HepG2 (cell line): ENCODE results near the gene IRF7. TPM values are rescaled to one million over a fixed set of nuclear protein-coding genes. Genes with fewer than 3 reads are reported as not detected.

Experiments
- AHR ChIP-seq: IDR thresholded peaks from 2 replicates; pipeline ENCODE4 v1.6.1; 2018; ENCODE audit warnings: missing genetic modification reagents, missing compliant biosample characterization
- BCLAF1 ChIP-seq: fragments of 450-650 bp; IDR thresholded peaks from 2 replicates; pipeline ENCODE4 v1.6.1; 2017; ENCODE audit warnings: mild to moderate bottlenecking
- DMAP1 ChIP-seq: IDR thresholded peaks from 2 replicates; pipeline ENCODE4 v1.6.1; 2016
- ERF ChIP-seq: IDR thresholded peaks from 2 replicates; pipeline ENCODE4 v1.6.1; 2018; ENCODE audit warnings: missing biosample characterization, missing genetic modification reagents
- MIER2 ChIP-seq: IDR thresholded peaks from 2 replicates; pipeline ENCODE4 v1.6.1; 2016; ENCODE audit warnings: missing biosample characterization, missing genetic modification reagents
- PHF5A ChIP-seq: IDR thresholded peaks from one replicate; pipeline ENCODE4 v1.6.1; 2018; ENCODE audit warnings: low read depth, missing genetic modification reagents; ENCODE audit not compliant: unreplicated experiment
- SALL1 ChIP-seq: sonication (generic); formaldehyde crosslinking; IDR thresholded peaks from 2 replicates; pipeline ENCODE4 v1.8.0; 2022; ENCODE audit warnings: mild to moderate bottlenecking, missing genetic modification reagents
- SP1 ChIP-seq, 2 experiments: fragments of 450-650 bp in 1 of 2; sonication (generic) in 1 of 2; formaldehyde crosslinking in 1 of 2; IDR thresholded peaks; 2 replicates each; pipeline versions ENCODE4 v1.4.0 to v1.6.1; 2016 to 2020; ENCODE audit warnings: missing genetic modification reagents in 1 of 2
- SP2 ChIP-seq: sonication (generic); formaldehyde crosslinking; IDR thresholded peaks from 2 replicates; pipeline ENCODE4 v1.5.1; 2020; ENCODE audit warnings: mild to moderate bottlenecking, missing genetic modification reagents
- SRSF9 ChIP-seq: fragments of 200-400 bp; formaldehyde crosslinking; IDR thresholded peaks from 2 replicates; pipeline ENCODE4 v1.6.1; 2018; ENCODE audit warnings: borderline replicate concordance, mild to moderate bottlenecking, low read depth, low read length; ENCODE audit not compliant: insufficient read depth, poor library complexity, severe bottlenecking
- STAG1 ChIP-seq: sonication (generic); formaldehyde crosslinking; IDR thresholded peaks from 2 replicates; pipeline ENCODE4 v1.4.0; 2020; ENCODE audit warnings: missing genetic modification reagents
- TAF15 ChIP-seq: fragments of 200-400 bp; formaldehyde crosslinking; IDR thresholded peaks from one replicate; pipeline ENCODE4 v1.6.1; 2018; ENCODE audit warnings: mild to moderate bottlenecking, low read depth, low read length; ENCODE audit not compliant: poor library complexity, severe bottlenecking
- TFE3 ChIP-seq: IDR thresholded peaks from 2 replicates; pipeline ENCODE4 v1.6.1; 2016
- THAP9 ChIP-seq: sonication (generic); formaldehyde crosslinking; IDR thresholded peaks from 2 replicates; pipeline ENCODE4; 2020; ENCODE audit warnings: missing genetic modification reagents, mild to moderate bottlenecking, borderline replicate concordance
- ZFP36L2 ChIP-seq: sonication (generic); formaldehyde crosslinking; IDR thresholded peaks from 2 replicates; pipeline ENCODE4 v1.4.0; 2020; ENCODE audit warnings: missing genetic modification reagents
- ZNF33A ChIP-seq: sonication (generic); formaldehyde crosslinking; IDR thresholded peaks from 2 replicates; pipeline ENCODE4 v1.5.1; 2020; ENCODE audit warnings: missing genetic modification reagents, mild to moderate bottlenecking, moderate library complexity, borderline replicate concordance
- ZNF614 ChIP-seq: IDR thresholded peaks from 2 replicates; pipeline ENCODE4 v1.6.1; 2018; ENCODE audit warnings: missing biosample characterization, missing genetic modification reagents, inconsistent platforms, borderline replicate concordance
- ZNF652 ChIP-seq: IDR thresholded peaks from 2 replicates; pipeline ENCODE4 v1.6.1; 2016; ENCODE audit warnings: low read depth, borderline replicate concordance
- polyA plus RNA-seq, 8 experiments: library from polyadenylated mRNA; depleted of rRNA in 3 of 8; stranded (reverse) in 7 of 8; unstranded in 1 of 8; fragments of >200 nt; fragmentation: Illumina TruSeq in 4 of 8; extraction: Trizol in 4 of 8; gene quantifications; 2 replicates each; pipeline versions ENCODE4 v1.2.1 to v1.2.3, GENCODE V29; 2011 to 2016; ENCODE audit warnings: low read depth in 4 of 8, missing spikeins in 1 of 8, mixed read lengths in 1 of 8; ENCODE audit not compliant: insufficient read depth in 1 of 8
- total RNA-seq, 5 experiments: library from RNA; depleted of rRNA; stranded (reverse); fragments of >200 nt; fragmentation: Illumina TruSeq; extraction: Trizol; gene quantifications; 2 replicates each; pipeline ENCODE4 v1.2.3, GENCODE V29; 2016; ENCODE audit warnings: low read depth in 1 of 5
- TF ChIP-seq, protein P1 (sequence below): sonication (generic); formaldehyde crosslinking; IDR thresholded peaks from 2 replicates; pipeline ENCODE4 v1.5.0; 2020; ENCODE audit warnings: mild to moderate bottlenecking, missing genetic modification reagents
- TF ChIP-seq, protein P2 (sequence below): sonication (generic); formaldehyde crosslinking; IDR thresholded peaks from 2 replicates; pipeline ENCODE4 v1.8.1; 2023; ENCODE audit warnings: missing genetic modification reagents, inconsistent platforms, borderline replicate concordance

IRF7 gene
- total and polyA plus RNA-seq, 2 of the 13 experiments (the other 11 are each of a cell fraction or from before 2014, with no cell fraction given) = not detected

GRCh38 chr11:587978-588380 lies 27.8 kb downstream of the IRF7 start (continued):
- TF ChIP-seq TAF15 (no peak), ZNF614 (CRISPR knock-in tag) (0 out of 2 replicates have a peak, but pooled peaks have one; percentile 54), DMAP1 (peak; percentile 63; the same call in 1 of the 2 replicates), THAP9 (no peak), SP2 (no peak), ZNF652 (CRISPR knock-in tag) (no peak), SRSF9 (no peak), ZNF33A (CRISPR knock-in tag) (no peak), ZFP36L2 (CRISPR knock-in tag) (no peak), MIER2 (CRISPR knock-in tag) (no peak; the same call in 1 of the 2 replicates), BCLAF1 (no peak), SP1 (IDR thresholded peaks at IDR 0.05) (no peak), SP1 (CRISPR knock-in tag; IDR thresholded peaks at IDR 0.05) (peak; percentile 22; the same call in 1 of the 2 replicates), PHF5A (CRISPR knock-in tag) (peak; percentile 86), TFE3 (CRISPR knock-in tag) (peak; percentile 75; the same call in 1 of the 2 replicates), AHR (CRISPR knock-in tag) (no peak), ERF (CRISPR knock-in tag) (peak; percentile 80; the same call in 1 of the 2 replicates), STAG1 (CRISPR knock-in tag) (peak; percentile 24; the same call in 1 of the 2 replicates), SALL1 (peak; percentile 89)
- TF ChIP-seq, protein P1, sequence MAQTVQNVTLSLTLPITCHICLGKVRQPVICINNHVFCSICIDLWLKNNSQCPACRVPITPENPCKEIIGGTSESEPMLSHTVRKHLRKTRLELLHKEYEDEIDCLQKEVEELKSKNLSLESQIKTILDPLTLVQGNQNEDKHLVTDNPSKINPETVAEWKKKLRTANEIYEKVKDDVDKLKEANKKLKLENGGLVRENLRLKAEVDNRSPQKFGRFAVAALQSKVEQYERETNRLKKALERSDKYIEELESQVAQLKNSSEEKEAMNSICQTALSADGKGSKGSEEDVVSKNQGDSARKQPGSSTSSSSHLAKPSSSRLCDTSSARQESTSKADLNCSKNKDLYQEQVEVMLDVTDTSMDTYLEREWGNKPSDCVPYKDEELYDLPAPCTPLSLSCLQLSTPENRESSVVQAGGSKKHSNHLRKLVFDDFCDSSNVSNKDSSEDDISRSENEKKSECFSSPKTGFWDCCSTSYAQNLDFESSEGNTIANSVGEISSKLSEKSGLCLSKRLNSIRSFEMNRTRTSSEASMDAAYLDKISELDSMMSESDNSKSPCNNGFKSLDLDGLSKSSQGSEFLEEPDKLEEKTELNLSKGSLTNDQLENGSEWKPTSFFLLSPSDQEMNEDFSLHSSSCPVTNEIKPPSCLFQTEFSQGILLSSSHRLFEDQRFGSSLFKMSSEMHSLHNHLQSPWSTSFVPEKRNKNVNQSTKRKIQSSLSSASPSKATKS (CRISPR knock-in tag) = no peak
- TF ChIP-seq, protein P2, sequence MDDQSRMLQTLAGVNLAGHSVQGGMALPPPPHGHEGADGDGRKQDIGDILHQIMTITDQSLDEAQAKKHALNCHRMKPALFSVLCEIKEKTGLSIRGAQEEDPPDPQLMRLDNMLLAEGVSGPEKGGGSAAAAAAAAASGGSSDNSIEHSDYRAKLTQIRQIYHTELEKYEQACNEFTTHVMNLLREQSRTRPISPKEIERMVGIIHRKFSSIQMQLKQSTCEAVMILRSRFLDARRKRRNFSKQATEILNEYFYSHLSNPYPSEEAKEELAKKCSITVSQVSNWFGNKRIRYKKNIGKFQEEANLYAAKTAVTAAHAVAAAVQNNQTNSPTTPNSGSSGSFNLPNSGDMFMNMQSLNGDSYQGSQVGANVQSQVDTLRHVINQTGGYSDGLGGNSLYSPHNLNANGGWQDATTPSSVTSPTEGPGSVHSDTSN (CRISPR knock-in tag) = no peak
